ENCODE results near the gene SND1. TPM values are rescaled to one million over a fixed set of nuclear protein-coding genes. Genes with fewer than 3 reads are reported as not detected.

SND1 gene
- total and polyA plus RNA-seq, 4 donors = 59.4 to 214 (median 84.1) TPM

GRCh38 chr7:128136215-128136597 lies 484.2 kb downstream of the SND1 start:
- TF ChIP-seq HNF4G (IDR thresholded peaks at IDR 0.05) (no peak), FOXA2 (IDR thresholded peaks at IDR 0.05) (no peak), RAD21 (IDR thresholded peaks at IDR 0.05) (no peak), CTCF (IDR thresholded peaks at IDR 0.05; ENCODE audit: low read depth, low read length, missing input control) (no peak), SP1 (IDR thresholded peaks at IDR 0.05) (no peak), ATF3 (IDR thresholded peaks at IDR 0.05) (no peak), HNF4A (conservative IDR thresholded peaks at IDR 0.05) (no peak), GABPA (IDR thresholded peaks at IDR 0.05 in 1 of 2, conservative IDR thresholded peaks at IDR 0.05 in 1 of 2) (no peak), YY1 (IDR thresholded peaks at IDR 0.05) (no peak), JUND (IDR thresholded peaks at IDR 0.05) (no peak), NR2F2 (IDR thresholded peaks at IDR 0.05) (no peak), RXRA (IDR thresholded peaks at IDR 0.05) (no peak), MAX (IDR thresholded peaks at IDR 0.05) (no peak), EGR1 (IDR thresholded peaks at IDR 0.05; ENCODE audit: low read depth in 2 of 2) (no peak), FOXA1 (IDR thresholded peaks at IDR 0.05) (no peak), TAF1 (conservative IDR thresholded peaks at IDR 0.05) (no peak), REST (IDR thresholded peaks at IDR 0.05) (no peak), ZBTB33 (IDR thresholded peaks at IDR 0.05) (no peak)
- H3K4me3 ChIP-seq (ENCODE audit: low read depth in 1 of 3, low read length in 3 of 3) = peak overlapping the region; percentile 49 to 70 (median 55)
- H3K27me3 ChIP-seq (ENCODE audit: control insufficient read depth in 4 of 4, insufficient read depth in 4 of 4, low read length in 3 of 4) = peaks cover 0 to 7% (median 2%) of the 10 kb centered on the region in 4 donors
- WGBS = 4% methylated on average over 22 of the region's 22 CpGs
- no peak overlapping the region for H3K27ac ChIP-seq (ENCODE audit: low read depth in 1 of 2, low read length in 2 of 2)
- no peak for DNase-seq (ENCODE audit: low spot score)
- no peaks in the 10 kb centered on the region for H3K36me3 ChIP-seq (ENCODE audit: control insufficient read depth in 4 of 4, insufficient read depth in 3 of 4, low read depth in 1 of 4, low read length in 3 of 4)
- peaks cover 0 to 3% (median 1%) of the 10 kb centered on the region in 4 donors for H3K9me3 ChIP-seq (ENCODE audit: control insufficient read depth in 4 of 4, low read length in 3 of 4)
- no peak overlapping the region for H3K9ac ChIP-seq (ENCODE audit: low read depth in 1 of 2, low read length in 2 of 2)
- H3K4me1 ChIP-seq (ENCODE audit: control insufficient read depth in 4 of 4, insufficient read depth in 4 of 4, low read length in 3 of 4) = peaks cover 5 to 17% (median 13%) of the 10 kb centered on the region in 4 donors

All from liver (tissue), 9 donors.